CD4-positive, alpha-beta T cell (primary cell): ENCODE results near the gene CSRP1. TPM values are rescaled to one million over a fixed set of nuclear protein-coding genes. Genes with fewer than 3 reads are reported as not detected.

ENCODE experiments used
- ATAC-seq: fragments of 200-7000 bp; cut with Tn5 transposase; one replicate; pipeline ENCODE4 v1.10.0; 2022; ENCODE audit warnings: mild to moderate bottlenecking; ENCODE audit not compliant: poor library complexity
- CTCF ChIA-PET: fragments of 350-600 bp; sonication (Branson Sonifier 250); formaldehyde crosslinking; loops from one replicate; lab custom pipeline; 2021; ENCODE audit warnings: antibody characterized with exemption, inconsistent platforms; lab: Charles Lee
- POLR2A ChIA-PET: fragments of 350-600 bp; sonication (Branson Sonifier 250); formaldehyde crosslinking; loops from one replicate; lab custom pipeline; 2021; ENCODE audit warnings: antibody characterized with exemption, inconsistent platforms; lab: Charles Lee
- DNase-seq, 14 experiments: peaks; one replicate each; pipeline ENCODE4 v3.0.0-alpha.2; 2013 to 2020; ENCODE audit warnings: mixed read lengths in 2 of 14
- H3K27ac ChIP-seq, 2 donors: one replicate each; pipeline versions ENCODE4 v1.5.1 to v1.7.0; 2013; ENCODE audit warnings: low read length in 2 of 2, low read depth in 1 of 2, mild to moderate bottlenecking in 1 of 2
- H3K27me3 ChIP-seq, 2 experiments: 1 replicate in 1 of 2; 2 replicates in 1 of 2; pipeline versions ENCODE4 v1.6.1 to v1.7.0; 2013; ENCODE audit warnings: low read length in 2 of 2, control low read depth in 1 of 2, mild to moderate bottlenecking in 1 of 2, moderate library complexity in 1 of 2; ENCODE audit not compliant: insufficient read depth in 2 of 2, control insufficient read depth in 1 of 2
- H3K36me3 ChIP-seq: one replicate; pipeline ENCODE4 v1.6.1; 2013; ENCODE audit warnings: low read length, control low read depth; ENCODE audit not compliant: insufficient read depth
- H3K4me1 ChIP-seq: one replicate; pipeline ENCODE4 v1.6.1; 2013; ENCODE audit warnings: low read length, control low read depth; ENCODE audit not compliant: insufficient read depth
- H3K4me3 ChIP-seq: one replicate; pipeline ENCODE4 v1.5.1; 2013; ENCODE audit warnings: mild to moderate bottlenecking, low read length, moderate library complexity
- H3K9me3 ChIP-seq, 2 experiments: 1 replicate in 1 of 2; 2 replicates in 1 of 2; pipeline versions ENCODE4 v1.6.1 to v1.7.0; 2013; ENCODE audit warnings: low read length in 2 of 2, mild to moderate bottlenecking in 2 of 2, control low read depth in 1 of 2, moderate library complexity in 1 of 2; ENCODE audit not compliant: control insufficient read depth in 1 of 2, insufficient read depth in 1 of 2
- H3K27ac Mint-ChIP-seq: one replicate; pipeline ENCODE4 v1.8.0; 2020; ENCODE audit warnings: mixed read lengths
- H3K27me3 Mint-ChIP-seq: one replicate; pipeline ENCODE4 v1.8.0; 2021; ENCODE audit warnings: mixed read lengths
- H3K36me3 Mint-ChIP-seq: one replicate; pipeline ENCODE4 v1.8.0; 2021; ENCODE audit warnings: low read depth, mixed read lengths
- H3K4me1 Mint-ChIP-seq: one replicate; pipeline ENCODE4 v1.8.0; 2021; ENCODE audit warnings: low read depth, mixed read lengths
- H3K4me3 Mint-ChIP-seq: one replicate; pipeline ENCODE4 v1.8.0; 2020; ENCODE audit warnings: mild to moderate bottlenecking, mixed read lengths
- H3K9me3 Mint-ChIP-seq: one replicate; pipeline ENCODE4 v1.8.0; 2020; ENCODE audit warnings: mixed read lengths
- intact Hi-C, 2 experiments: fragments of 100-400 bp; cut with DNase I in 1 of 2; cut with micrococcal nuclease in 1 of 2; formaldehyde crosslinking; loops; one replicate each; pipeline versions ENCODE4 v1.15.1 to v1.9.0; 2023 to 2025; cut with DNase I, micrococcal nuclease
- total RNA-seq, 174 experiments: library from RNA in 2 of 174; stranded (reverse) in 2 of 174; gene quantifications; one replicate each; pipeline ENCODE4 v1.2.3 and lab custom pipeline; 2021 to 2026
- TF ChIP-seq, protein P1 (sequence below): fragments of 200-600 bp; IDR thresholded peaks from one replicate; pipeline ENCODE4 v1.8.0; 2022; ENCODE audit warnings: antibody characterized with exemption, mild to moderate bottlenecking

CSRP1 gene
- total RNA-seq, 2 experiments from 2014 or later = 34.8 to 39.9 TPM

DNA sequence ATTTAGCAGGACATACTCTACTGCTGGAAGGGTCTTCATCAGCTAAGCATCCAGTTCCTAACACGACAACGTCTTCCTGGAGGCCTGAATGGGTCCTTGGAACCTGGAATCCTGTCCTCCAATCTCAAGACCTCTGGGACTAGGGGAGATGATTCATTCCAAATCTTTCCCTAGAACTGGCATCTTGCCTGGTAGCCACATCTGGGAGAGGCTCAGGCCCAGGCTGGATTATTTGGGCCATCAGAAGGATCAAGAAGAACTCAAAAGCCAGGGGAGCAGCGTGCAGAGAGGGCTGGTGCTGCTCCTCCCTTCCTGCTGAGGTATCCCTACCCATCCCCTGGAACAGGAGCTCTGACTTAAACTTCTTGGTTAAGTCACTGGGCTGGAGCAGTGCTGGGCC, 35.2 kb downstream of the CSRP1 start:
- ATAC-seq = no peak
- TF ChIP-seq, protein P1, sequence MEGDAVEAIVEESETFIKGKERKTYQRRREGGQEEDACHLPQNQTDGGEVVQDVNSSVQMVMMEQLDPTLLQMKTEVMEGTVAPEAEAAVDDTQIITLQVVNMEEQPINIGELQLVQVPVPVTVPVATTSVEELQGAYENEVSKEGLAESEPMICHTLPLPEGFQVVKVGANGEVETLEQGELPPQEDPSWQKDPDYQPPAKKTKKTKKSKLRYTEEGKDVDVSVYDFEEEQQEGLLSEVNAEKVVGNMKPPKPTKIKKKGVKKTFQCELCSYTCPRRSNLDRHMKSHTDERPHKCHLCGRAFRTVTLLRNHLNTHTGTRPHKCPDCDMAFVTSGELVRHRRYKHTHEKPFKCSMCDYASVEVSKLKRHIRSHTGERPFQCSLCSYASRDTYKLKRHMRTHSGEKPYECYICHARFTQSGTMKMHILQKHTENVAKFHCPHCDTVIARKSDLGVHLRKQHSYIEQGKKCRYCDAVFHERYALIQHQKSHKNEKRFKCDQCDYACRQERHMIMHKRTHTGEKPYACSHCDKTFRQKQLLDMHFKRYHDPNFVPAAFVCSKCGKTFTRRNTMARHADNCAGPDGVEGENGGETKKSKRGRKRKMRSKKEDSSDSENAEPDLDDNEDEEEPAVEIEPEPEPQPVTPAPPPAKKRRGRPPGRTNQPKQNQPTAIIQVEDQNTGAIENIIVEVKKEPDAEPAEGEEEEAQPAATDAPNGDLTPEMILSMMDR = no peak
- Histone ChIP-seq H3K36me3 (no peaks in the 10 kb centered on the region), H3K27me3 (peaks cover 21 to 45% of the 10 kb centered on the region in 2 experiments), H3K9me3 (peaks cover 0 to 7% of the 10 kb centered on the region in 2 experiments), H3K27ac (no peak overlapping the region), H3K4me1 (peaks cover 9% of the 10 kb centered on the region), H3K4me3 (no peak overlapping the region)
- Mint-ChIP-seq H3K9me3 (no peaks in the 10 kb centered on the region), H3K27ac (no peak overlapping the region), H3K36me3 (no peaks in the 10 kb centered on the region), H3K4me1 (peaks cover 7% of the 10 kb centered on the region), H3K4me3 (no peak overlapping the region), H3K27me3 (peaks cover 70% of the 10 kb centered on the region)
- DNase-seq = no peak
- ChIA-PET POLR2A (no interaction called here), CTCF (interaction anchor here (0.8 kb wide), 1 partner anchor 41 kb away, joined by 3 read pairs; no protein-coding TSS in a partner anchor)
- intact Hi-C loops = no loop called here

DNA sequence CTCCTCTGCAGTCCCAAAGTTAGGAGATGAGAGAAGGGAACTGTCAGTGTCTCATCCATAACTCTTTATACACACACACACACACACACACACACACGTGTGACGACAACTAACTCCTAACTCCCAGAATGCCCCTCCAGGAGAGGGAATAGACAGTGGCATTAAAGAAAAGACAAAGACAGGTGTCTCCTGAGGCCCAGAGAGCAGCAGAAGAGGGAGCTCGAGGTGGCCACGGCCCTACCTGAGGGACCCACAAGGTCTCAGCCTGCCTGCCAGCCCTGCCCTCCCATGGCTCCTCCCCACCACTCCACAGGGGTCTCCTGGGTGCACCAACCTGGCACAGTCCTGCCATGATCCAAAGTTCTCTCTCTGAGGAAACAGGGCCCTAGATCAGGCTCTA, 36.3 kb downstream of the CSRP1 start:
- Histone ChIP-seq H3K27ac (no peak overlapping the region), H3K36me3 (no peaks in the 10 kb centered on the region), H3K4me3 (no peak overlapping the region), H3K27me3 (peaks cover 21 to 37% of the 10 kb centered on the region in 2 experiments), H3K4me1 (peaks cover 9% of the 10 kb centered on the region), H3K9me3 (peaks cover 0 to 7% of the 10 kb centered on the region in 2 experiments)
- ChIA-PET CTCF (no interaction called here), POLR2A (no interaction called here)
- TF ChIP-seq, protein P1 = no peak
- no peak for DNase-seq
- H3K4me1 Mint-ChIP-seq = peaks cover 7% of the 10 kb centered on the region
- H3K27me3 Mint-ChIP-seq = peaks cover 59% of the 10 kb centered on the region
- intact Hi-C loops = no loop called here
- H3K27ac Mint-ChIP-seq = no peak overlapping the region
- no peaks in the 10 kb centered on the region for H3K36me3 Mint-ChIP-seq
- no peak overlapping the region for H3K4me3 Mint-ChIP-seq
- ATAC-seq = no peak
- H3K9me3 Mint-ChIP-seq = no peaks in the 10 kb centered on the region

DNA sequence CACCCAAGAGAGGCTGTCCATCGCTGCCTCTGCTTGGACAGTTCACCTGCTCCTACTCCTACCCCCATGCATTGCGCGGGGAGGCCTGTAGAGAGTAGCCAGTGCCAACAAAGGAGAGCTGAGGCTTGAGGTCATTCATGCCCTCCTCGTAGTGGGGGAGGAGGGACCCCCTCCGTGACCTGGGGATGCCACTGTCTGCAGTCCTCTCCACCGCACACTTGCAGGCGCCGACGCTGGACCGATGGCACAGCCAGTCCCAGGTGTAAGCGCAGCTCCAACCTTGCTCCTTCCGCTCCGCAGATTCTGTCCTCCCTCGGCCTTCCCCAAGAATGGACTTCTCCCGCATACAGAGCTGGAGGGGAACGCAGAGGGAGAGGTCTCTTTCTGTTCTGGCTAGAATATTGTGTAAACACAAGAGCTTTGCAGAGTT, 37.3 kb downstream of the CSRP1 start:
- Mint-ChIP-seq H3K27ac (no peak overlapping the region), H3K9me3 (no peaks in the 10 kb centered on the region), H3K27me3 (peaks cover 58% of the 10 kb centered on the region), H3K36me3 (no peaks in the 10 kb centered on the region), H3K4me1 (peaks cover 7% of the 10 kb centered on the region), H3K4me3 (peak overlapping the region; percentile 45)
- TF ChIP-seq, protein P1 = no peak
- H3K27me3 ChIP-seq = peaks cover 21 to 36% of the 10 kb centered on the region in 2 experiments
- intact Hi-C loops = no loop called here
- POLR2A ChIA-PET = no interaction called here
- H3K4me3 ChIP-seq = no peak overlapping the region
- CTCF ChIA-PET = interaction anchor here (1.2 kb wide), 1 partner anchor 12 kb away, joined by 3 read pairs; no protein-coding TSS in a partner anchor
- H3K27ac ChIP-seq = no peak overlapping the region
- no peak for ATAC-seq
- no peak for DNase-seq
- H3K9me3 ChIP-seq = peaks cover 0 to 7% of the 10 kb centered on the region in 2 experiments
- peaks cover 9% of the 10 kb centered on the region for H3K4me1 ChIP-seq
- no peaks in the 10 kb centered on the region for H3K36me3 ChIP-seq
